Measurements from ENCODE around the gene DEGS1.
"Not testable (repeated sequence)": the region's sequence is repeated elsewhere in the genome, so short reads cannot be mapped to it uniquely, and the experiment has no call there.

DEGS1 gene

DNA sequence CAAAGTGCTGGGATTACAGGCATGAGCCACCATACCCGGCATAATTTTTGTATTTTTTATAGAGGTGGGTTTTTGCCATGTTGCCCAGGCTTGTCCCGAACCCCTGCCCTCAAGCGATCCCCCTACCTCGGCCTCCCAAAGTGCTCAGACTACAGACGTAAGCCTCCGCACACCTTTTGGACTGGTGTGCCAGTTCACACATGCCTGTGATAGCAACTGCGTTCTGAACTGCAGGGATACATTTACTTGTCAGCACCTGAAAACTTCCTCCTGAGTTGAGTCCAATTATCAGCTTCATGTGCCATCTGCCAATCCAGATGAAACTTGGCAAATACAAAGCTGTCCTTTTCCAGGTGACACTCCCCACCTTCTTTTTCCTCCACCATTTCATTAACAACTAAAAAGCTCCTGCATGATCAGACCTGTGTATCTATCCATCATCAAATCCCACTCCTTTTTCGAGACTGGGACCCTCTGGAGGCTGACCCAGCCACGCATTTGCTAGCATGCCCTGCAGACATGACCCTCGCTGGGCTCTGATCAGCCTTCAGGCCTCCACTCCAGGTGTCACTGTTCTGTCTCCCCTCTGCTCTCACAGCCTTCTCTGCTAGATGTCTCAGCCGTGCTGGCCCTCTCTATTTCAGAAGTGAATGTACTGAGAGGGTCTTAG, 2.1 kb upstream of the DEGS1 start:
- no peak for DNase-seq (ENCODE audit: low spot score)

DNA sequence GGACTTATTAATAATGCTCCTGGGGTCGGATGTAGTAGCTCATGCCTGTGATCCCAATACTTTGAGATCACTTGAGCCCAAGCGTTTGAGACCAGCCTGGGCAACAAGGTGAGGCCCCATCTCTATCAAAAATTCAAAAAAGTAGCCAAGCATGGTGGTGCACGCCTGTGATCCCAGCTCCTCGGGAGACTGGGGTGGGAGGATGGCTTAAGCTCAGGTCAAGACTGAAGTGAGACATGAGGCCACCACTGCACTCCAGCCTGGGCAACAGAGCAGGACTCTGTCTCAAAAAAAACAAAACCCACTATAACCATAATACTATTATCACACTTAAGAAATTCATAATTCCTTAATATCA, 1.6 kb upstream of the DEGS1 start:
- no peak for DNase-seq (ENCODE audit: low spot score)

DNA sequence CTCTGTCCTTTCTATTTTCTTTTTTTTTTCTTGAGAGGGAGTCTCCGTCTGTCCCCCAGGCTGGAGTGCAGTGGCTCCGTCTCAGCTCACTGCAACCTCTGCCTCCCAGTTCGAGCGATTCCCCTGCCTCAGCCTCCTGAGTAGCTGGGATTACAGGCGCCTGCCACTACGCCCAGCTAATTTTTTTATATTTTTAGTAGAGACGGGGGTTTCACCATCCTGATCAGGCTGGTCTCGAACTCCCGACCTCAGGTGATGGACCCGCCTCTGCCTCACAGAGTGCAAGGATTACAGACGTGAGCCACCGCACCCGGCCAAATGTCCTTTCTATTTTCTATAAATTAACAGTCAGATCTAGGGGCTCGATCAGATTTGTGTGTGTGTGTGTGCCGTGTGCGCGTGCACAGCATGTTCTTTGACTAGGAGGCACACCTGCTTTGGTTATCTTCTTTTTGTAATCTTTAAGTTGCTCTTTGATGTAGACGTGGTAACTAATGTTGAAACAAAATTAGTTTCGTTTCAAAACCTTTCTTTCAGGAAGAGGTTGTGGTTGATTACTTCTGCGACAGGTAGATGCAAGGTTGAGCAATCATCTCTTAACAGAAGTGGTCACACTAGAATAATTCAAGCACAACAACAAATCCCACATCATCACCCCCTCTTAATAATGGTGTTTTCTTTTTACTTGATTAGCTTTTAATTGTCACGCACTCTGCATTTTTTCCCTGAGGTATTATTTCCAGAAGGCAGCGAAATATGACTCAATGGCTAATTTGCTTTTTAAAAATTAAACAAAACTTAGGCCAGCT, 779 bp upstream of the DEGS1 start:
- DNase-seq (ENCODE audit: low spot score), result peak; percentile 15

DNA sequence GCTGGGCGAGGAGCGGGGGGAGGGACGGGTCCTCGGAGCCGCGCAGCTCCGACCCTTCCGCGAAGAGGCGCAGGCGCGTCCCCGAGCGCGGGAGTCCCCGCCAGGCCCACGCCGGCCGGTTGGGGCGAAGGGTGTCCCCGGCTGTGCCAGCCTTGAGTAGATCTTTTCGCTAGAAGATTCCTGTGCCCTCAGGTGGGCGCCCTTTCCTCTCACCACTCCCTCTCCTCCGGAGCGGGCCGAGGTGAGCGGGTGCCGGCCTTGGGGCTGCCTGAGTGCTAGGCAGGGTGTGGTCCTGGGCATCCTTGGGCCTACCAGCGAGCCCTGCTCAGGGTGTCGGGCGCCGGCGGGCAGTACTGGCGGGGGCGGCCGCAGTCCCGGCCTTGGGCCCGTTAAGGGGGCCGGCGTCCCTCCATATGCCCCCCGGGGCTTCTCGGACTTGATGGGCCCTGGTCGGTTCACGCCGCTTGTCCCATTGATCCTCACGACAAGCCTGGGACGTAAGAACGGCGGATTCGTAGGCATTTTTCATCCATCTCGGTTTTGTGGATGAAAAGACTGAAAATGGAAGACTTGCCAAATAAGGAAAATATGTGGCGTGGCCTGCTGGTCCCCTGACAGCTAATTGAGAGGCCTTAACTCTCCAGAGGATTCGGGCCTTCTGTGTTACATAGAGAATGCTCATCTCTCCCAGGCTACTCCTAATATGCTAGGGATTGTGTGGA, 712 bp downstream of the DEGS1 start:
- peak; percentile 56 for DNase-seq (ENCODE audit: low spot score)

DNA sequence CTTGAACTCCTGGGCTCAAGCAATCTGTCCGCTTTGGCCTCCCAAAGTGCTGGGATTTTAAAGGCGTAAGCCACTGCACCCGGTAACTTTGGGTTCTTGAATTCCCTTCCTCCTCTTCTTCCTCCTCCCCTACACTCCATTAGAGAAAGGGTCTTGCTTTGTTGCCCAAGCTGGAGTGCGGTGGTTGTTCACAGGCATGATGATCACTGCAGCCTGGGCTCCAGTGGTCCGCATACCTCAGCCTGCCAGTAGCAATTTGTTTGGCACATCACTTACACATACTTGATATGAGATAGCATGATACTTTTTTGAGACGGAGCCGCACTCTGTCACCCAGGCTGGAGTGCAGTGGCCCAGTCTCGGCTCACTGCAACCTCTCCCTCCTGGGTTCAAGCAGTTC, 2.2 kb downstream of the DEGS1 start:
- DNase-seq (ENCODE audit: low spot score), result no peak

DNA sequence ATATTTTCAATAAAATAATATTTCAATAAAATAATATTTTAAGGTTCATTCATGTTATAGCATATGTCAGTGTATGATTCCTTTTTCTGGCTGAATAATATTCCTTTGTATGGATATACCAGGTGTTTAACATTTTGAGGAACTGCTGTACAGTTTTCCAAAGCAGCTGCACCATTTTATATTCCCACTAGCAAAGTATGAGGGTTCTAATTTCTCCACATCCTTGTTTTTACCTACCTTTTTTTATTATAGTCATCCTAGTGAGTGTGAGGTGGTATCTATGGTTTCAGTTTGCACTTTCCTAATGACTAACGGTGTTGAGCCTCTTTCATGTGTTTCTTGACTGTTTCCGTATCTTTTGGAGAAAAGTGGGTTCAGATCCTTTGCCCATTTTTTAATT, 5.2 kb downstream of the DEGS1 start:
- no peak for DNase-seq (ENCODE audit: low spot score)

DNA sequence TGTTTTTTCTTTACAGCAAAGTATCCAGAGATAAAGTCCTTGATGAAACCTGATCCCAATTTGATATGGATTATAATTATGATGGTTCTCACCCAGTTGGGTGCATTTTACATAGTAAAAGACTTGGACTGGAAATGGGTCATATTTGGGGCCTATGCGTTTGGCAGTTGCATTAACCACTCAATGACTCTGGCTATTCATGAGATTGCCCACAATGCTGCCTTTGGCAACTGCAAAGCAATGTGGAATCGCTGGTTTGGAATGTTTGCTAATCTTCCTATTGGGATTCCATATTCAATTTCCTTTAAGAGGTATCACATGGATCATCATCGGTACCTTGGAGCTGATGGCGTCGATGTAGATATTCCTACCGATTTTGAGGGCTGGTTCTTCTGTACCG, 6.5 kb downstream of the DEGS1 start:
- DNase-seq (ENCODE audit: low spot score), result no peak

DNA sequence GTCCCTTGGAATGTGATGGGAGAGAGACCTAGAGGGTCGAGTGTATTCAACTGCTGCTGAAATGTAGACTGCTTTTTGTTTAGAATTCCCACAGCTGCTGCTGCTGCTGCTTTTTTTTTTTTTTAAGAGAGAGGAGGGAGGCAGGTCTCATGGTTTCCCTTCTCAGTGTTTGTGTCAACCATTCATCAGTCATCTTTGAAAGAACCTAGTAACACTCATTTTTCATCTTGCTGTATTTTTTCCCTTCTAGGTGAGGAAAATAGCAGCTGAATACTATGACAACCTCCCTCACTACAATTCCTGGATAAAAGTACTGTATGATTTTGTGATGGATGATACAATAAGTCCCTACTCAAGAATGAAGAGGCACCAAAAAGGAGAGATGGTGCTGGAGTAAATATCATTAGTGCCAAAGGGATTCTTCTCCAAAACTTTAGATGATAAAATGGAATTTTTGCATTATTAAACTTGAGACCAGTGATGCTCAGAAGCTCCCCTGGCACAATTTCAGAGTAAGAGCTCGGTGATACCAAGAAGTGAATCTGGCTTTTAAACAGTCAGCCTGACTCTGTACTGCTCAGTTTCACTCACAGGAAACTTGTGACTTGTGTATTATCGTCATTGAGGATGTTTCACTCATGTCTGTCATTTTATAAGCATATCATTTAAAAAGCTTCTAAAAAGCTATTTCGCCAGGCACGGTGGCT, 9.2 kb downstream of the DEGS1 start:
- no peak for DNase-seq (ENCODE audit: low spot score)

DNA sequence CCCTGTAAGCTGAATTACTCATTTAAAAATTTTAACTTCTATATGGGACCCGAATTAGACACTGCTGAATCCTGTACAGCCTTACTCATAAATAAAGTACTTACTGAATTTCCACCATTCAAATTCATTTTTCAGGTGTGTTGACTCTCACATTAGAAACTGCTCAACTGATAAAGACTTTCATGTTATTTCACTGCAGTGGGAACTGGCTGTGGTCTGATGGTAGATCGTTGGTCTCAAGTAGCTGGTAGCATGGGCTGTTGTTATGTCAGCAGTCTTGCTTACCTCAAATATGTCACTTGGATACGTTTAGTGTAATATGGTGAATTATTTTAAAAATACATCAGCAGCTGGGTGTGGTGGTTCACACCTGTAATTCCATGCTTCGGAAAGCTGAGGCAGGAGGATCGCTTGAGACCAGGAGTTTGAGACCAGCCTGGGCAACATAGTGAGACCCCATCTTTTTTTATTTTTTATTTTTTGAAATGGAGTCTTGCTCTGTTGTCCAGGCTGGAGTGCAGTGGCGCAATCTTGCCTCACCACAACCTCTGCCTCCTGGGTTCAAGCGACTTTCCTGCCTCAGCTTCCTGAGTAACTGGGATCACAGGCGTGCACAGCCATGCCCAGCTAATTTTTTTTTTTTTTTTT, 10.4 kb downstream of the DEGS1 start:
- no peak for DNase-seq (ENCODE audit: low spot score)

DNA sequence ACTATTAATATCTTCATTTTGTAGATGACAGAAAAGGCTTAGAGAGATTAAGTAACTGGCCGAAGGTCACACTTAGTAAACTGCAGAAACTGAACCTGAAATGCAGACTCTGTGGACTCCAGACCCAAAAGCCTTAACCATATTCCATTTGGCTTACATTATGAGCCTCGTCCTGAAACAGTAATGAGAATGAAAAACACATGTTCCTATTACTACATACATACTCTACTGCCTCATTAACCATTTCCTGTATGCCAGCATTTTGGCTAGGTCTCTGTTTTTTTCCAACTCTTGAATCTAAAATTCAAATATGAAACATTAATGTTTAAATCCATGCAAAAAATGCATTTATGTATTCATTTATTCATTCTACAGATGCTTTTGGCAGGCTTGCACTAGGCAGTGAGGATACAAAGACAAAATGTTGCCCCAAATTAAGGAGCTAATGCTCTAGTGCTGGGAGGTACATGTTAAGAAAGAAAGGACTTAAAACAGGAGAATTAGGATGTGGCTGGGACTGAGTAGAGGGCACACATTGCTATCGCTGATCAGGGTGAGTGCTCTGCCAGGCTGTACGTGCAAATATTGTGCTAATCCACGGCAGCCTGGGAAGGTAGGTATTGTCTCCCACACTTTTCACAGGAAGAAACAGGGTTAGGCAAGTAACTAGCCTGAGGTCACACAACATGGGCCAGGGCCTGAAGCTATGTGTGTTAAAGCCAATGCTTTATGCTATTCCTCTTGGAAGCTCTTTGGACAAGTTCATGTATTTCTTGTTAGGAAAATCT, 14.0 kb downstream of the DEGS1 start:
- DNase-seq (ENCODE audit: low spot score), result no peak

DNA sequence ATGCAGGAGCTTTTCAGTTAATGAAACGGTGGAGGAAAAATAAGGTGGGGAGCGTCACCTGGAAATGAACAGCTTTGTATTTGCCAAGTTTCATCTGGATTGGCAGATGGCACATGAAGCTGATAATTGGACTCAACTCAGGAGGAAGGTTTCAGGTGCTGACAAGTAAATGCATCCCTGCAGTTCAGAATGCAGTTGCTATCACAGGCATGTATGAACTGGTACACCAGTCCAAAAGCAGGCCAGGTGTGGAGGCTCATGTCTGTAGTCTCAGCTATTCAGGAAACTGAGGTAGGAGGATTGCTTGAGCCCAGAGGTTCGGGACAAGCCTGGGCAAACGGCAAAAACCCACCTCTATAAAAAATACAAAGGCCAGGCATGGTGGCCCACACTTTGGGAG, 15.5 kb downstream of the DEGS1 start:
- DNase-seq (ENCODE audit: low spot score), result no peak

DNA sequence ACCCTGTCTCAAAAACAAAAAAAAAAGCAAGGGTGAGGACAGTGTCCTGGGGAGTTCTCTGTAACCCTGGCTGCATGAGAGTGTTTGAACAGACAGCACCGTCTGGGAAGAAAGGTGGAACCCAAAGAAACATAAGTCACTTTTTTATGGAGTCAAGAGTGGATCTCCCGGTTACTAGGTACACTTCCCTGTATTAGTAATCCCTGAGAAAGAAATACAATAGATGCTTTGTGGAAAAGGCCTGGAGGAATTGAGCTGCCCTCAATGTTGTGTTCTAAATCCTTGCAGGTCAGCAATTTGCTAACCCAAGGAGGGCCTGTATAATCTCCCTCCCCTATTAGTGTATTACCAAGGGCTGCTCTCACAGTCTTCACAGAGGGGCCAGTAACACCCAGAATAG, 16.6 kb downstream of the DEGS1 start:
- no peak for DNase-seq (ENCODE audit: low spot score)

DNA sequence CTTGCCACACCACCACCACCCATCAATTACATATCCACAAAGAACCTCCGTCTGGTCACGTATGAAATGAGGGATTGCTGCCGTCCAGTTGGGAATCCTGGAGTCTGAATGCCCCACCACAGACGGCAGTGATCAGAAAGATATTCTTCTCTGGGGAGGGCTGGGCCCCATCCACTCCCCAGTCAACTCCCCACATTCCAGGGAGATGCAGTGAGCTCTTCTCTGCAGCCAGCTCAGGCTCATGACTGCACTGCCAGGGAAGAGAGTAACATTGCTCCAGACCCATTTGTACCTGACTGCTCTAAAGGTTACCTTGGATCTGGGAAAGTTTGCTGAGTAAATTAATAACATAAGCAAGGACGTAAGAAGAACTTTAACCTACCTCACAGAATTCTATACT, 18.3 kb downstream of the DEGS1 start:
- no peak for DNase-seq (ENCODE audit: low spot score)

DNA sequence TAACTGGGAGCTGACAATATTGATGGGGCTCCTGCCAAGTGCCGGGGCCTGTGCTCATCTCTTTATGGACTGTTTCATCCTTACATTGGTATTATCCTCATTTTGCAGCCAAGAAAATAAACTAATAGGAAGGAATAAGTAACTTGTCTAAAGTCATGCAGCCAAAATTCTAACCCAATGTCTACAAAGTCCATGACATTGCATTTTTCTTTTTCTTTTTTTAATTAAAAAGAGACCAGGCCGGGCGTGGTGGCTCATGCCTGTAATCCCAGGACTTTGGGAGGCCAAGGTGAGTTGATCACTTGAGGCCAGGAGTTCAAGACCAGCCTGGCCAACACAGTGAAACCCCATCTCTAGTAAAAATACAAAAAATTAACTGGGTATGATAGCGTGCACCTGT, 18.8 kb downstream of the DEGS1 start:
- no peak for DNase-seq (ENCODE audit: low spot score)

DNA sequence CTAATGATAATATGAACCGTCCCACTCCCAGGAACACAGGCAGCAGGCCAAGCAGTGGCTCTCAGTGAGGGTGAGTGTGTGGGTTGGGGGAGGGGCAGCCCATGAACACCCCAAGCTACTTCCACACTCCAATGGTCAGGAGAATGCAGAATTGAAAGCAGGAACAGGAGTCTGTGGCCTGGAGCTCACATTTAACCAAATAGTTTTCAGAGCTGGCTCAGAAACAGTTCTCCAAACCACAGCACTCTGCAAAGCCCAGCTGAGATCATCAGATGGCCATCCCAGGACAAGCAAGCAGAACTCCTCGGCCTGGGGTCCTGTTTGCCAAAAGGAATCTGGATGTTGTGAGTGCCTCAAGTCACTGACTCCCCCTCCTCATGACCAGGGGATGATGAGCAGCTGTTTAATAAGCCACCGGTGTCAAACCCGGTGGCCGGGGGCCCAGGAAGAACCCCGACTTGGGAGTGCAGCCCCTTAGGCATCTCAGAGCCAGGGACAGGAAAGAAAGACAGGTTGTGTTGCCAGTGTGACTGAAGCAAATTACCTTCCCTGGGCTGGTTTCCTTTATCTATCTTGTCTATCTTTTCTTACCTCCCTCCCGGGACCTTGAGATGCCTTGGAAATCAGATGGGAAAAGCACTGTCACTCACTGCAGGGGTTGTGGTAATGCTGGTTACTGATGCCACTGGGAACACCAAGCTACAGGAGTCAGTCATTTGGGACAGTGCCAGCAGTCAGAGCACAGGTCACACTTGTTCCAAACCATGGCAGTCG, 20.4 kb downstream of the DEGS1 start:
- peak; percentile 84 for DNase-seq (ENCODE audit: low spot score)

DNA sequence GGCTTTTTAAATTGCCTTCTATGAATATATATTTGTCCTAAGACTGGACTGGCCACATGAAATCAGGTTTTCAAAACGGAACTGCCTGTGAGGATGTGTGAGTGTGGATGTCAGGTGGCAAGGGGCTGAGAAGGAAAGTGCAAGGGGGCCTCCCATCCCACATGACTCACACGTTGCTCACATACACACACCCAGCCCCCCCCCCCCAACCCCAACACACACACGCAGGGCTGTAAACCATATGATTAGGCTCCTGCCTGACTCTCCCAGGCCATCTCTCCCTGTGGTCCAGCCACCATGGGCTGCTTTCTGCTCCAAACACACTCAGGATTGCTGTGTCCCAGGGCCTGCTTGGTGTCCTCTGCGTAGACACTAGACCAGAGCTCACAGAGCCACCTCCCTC, 22.4 kb downstream of the DEGS1 start:
- peak; percentile 49 for DNase-seq (ENCODE audit: low spot score)

DNA sequence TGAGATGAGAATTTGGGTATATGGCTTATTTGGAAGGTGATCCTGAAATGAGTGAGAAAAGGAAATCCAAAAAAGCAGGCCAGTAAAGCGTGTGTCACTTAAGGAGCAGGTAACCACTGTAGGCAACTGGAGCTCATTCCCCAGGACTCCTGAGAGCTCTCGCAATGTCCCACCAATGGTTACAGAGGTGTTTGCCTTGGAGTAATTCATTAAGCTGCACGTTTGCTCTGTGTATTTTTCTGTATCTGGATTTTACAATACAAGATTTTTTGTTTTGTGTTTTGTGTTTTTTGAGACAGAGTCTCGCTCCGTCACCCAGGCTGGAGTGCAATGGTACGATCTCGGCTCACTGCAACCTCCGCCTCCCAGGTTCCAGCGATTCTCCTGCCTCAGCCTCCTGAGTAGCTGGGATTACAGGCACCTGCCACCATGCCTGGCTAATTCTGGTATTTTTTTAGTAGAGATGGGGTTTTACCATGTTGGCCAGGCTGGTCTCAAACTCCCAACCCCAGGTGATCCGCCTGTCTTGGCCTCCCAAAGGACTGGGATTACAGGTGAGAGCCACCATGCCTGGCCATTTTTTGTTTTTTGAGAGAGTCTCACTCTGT, 23.0 kb downstream of the DEGS1 start:
- DNase-seq (ENCODE audit: low spot score), result not testable (repeated sequence)

DNA sequence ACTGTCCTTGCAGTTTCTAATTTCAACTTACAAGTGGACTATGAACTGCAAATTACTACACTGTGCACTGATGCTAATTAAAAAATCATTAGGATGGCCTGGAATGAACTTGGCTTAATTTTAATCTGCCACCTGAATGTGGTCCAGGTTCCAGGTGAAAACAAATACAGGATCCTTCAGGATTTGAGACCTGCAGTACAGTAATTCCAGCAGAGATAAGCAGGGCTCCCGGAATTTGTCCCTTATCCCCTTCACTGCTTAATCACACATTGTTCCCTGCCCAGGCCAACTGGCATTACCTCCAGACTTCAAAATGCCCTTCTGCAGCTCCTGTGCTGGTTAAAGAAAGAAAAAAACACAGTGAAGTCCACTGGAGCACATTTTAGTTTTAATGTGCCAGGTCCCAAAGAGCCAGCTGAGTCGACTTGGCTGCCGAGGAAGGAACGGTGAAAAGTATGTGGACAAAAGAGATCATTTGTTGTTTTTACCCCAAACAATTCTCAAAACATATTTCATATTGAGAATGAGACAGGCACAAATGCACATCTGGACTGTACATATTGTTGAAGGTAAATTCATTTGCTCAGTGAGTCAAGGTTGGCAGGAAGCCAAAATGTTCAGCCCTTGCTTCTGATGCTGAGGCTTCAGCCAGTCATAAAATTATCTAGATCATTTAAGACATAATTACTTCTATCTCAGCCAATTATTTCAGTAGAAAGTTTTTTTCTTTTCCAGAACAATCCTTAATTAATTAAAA, 28.3 kb downstream of the DEGS1 start:
- DNase-seq (ENCODE audit: low spot score), result no peak

DNA sequence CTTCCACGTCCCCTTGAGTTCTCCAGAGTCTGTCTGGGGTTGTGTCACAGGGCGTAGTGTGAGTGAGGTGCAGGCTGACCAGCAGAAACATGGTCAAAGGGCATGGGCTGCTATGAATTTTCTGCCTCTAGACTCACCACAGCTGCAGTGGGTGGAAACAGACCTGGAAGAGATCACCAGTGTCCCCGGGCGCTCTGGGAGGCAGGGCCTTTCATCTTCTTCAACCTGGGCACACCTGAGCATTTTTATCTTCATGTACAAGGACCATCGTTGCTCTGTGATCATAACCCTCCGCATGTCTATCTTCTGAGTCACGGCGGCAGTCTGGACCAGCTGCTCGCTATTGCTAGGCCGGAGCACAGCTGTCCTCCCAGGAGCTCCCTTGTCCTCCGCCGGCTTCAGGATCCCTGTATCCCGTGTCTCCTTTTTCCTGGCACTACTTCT, 29.6 kb downstream of the DEGS1 start:
- DNase-seq (ENCODE audit: low spot score), result no peak

Data from pons (tissue), 1 donor.